ENCODE measurements around the gene FHIT. TPM values are rescaled to one million over a fixed set of nuclear protein-coding genes. Genes with fewer than 3 reads are reported as not detected.

The FHIT gene
- total RNA-seq, 2 donors from 2014 or later: 10.4 to 15.8 TPM

DNA sequence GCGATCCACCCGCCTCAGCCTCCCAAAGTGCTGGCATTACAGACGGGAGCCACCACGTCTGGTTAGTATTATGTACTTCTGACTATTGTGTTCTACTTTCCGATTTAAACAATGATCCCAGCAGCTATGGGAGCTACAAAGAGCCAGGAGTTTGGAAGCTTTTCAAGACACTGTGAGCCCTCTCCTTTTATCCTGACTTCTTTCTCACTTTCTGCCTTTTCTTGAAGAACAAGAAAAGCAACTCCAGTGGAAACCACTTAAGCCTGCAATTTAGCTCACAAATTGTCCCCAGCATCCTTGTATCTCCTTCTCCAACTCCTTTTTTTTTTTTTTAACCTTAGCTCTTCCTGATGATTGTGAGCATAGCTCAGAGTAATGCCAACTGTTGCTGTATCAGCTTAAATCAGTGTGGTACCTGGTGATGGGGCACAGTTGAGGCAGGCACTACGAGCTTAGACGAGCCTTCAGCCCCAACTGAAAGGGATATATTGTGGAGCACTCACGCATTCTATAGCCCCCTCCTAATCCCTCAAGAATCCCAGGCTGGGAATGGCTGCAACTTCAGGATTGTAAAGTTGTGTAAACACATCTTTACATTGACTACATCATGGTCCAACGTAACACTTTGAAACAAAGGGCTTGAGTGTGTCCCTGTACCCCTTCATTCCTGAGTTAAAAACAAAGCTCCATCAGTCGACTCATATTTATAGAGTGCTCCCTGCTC is 677.0 kb downstream of the FHIT start:
- no peaks in the 10 kb centered on the region for H3K9me3 ChIP-seq
- H3K4me3 ChIP-seq: no peak overlapping the region
- H3K4me1 ChIP-seq: no peaks in the 10 kb centered on the region
- whole genome bisulfite sequencing, 2 donors: 85 to 88% methylated on average over 10 of the region's 10 CpGs
- H3K27me3 ChIP-seq: no peaks in the 10 kb centered on the region
- TF ChIP-seq POLR2A (IDR thresholded peaks at IDR 0.05): no peak
- TF ChIP-seq, protein P1, sequence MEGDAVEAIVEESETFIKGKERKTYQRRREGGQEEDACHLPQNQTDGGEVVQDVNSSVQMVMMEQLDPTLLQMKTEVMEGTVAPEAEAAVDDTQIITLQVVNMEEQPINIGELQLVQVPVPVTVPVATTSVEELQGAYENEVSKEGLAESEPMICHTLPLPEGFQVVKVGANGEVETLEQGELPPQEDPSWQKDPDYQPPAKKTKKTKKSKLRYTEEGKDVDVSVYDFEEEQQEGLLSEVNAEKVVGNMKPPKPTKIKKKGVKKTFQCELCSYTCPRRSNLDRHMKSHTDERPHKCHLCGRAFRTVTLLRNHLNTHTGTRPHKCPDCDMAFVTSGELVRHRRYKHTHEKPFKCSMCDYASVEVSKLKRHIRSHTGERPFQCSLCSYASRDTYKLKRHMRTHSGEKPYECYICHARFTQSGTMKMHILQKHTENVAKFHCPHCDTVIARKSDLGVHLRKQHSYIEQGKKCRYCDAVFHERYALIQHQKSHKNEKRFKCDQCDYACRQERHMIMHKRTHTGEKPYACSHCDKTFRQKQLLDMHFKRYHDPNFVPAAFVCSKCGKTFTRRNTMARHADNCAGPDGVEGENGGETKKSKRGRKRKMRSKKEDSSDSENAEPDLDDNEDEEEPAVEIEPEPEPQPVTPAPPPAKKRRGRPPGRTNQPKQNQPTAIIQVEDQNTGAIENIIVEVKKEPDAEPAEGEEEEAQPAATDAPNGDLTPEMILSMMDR (IDR thresholded peaks at IDR 0.05): no peak
- ATAC-seq: no peak
- DNase-seq: no peak
- H3K36me3 ChIP-seq (replicated peaks in 1 of 2; ENCODE audit: insufficient read depth in 1 of 2, low read depth in 2 of 2): no peaks in the 10 kb centered on the region
- no peak overlapping the region for H3K27ac ChIP-seq
- intact Hi-C loops (cut with DNase I): no loop called here

DNA sequence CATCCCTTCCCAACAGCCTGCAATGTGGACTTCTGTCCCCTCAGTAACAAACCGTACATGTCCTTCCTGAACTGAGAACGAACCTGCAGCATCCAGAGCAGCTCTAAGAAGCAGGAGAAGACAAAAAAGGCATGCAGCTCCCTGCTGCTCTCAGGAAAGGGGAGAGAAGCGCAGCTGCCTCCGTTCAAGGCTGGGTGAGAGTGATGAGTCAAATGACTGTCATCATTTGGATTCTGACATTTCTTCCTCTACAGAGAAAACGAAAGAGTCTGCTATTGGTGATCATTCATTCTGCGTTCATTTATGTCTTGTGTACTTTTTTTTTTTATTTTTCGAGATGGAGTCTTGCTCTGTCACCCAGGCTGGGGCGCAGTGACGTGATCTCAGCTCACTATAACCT is 677.8 kb downstream of the FHIT start:
- no peak for TF ChIP-seq POLR2A (IDR thresholded peaks at IDR 0.05)
- TF ChIP-seq, protein P1 (IDR thresholded peaks at IDR 0.05): no peak
- H3K9me3 ChIP-seq: no peaks in the 10 kb centered on the region

DNA sequence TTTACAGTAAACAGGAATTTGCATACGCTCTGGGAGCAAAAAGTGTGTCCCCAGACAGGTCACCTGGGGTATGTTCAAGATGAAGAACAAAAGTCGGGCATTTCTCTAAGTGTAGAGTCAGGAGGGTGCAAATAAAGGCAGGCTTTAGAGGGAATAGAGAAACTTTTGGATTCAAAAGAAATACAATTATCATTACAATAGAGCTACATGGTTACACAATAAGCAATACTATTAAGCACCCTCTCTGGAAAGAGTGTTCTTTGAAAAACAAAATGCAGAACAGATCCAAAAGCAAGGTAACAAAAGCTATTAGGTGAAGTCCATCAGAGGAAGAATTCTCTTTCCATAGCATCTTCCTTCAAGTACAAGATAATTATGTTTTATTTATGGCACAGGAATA is 679.7 kb downstream of the FHIT start:
- H3K4me1 ChIP-seq: no peaks in the 10 kb centered on the region
- no peaks in the 10 kb centered on the region for H3K9me3 ChIP-seq
- ATAC-seq (no peak), DNase-seq (no peak)
- intact Hi-C loops (cut with DNase I): no loop called here
- H3K36me3 ChIP-seq (replicated peaks in 1 of 2; ENCODE audit: insufficient read depth in 1 of 2, low read depth in 2 of 2): no peaks in the 10 kb centered on the region
- H3K27me3 ChIP-seq: no peaks in the 10 kb centered on the region
- H3K4me3 ChIP-seq: no peak overlapping the region
- no peak for TF ChIP-seq POLR2A (IDR thresholded peaks at IDR 0.05)
- TF ChIP-seq, protein P1 (IDR thresholded peaks at IDR 0.05): no peak
- no peak overlapping the region for H3K27ac ChIP-seq
- 90 to 91% methylated on average over 2 of the region's 2 CpGs for WGBS, 2 donors

More for the DNA sequence above, 677.8 kb downstream of the FHIT start:
- WGBS, 2 donors: 85 to 91% methylated on average over 9 of the region's 9 CpGs
- no peak for DNase-seq
- Histone ChIP-seq H3K4me3 (no peak overlapping the region), H3K27ac (no peak overlapping the region), H3K36me3 (replicated peaks in 1 of 2; ENCODE audit: insufficient read depth in 1 of 2, low read depth in 2 of 2) (no peaks in the 10 kb centered on the region), H3K4me1 (no peaks in the 10 kb centered on the region), H3K27me3 (no peaks in the 10 kb centered on the region)
- intact Hi-C loops (cut with DNase I): no loop called here
- no peak for ATAC-seq

DNA sequence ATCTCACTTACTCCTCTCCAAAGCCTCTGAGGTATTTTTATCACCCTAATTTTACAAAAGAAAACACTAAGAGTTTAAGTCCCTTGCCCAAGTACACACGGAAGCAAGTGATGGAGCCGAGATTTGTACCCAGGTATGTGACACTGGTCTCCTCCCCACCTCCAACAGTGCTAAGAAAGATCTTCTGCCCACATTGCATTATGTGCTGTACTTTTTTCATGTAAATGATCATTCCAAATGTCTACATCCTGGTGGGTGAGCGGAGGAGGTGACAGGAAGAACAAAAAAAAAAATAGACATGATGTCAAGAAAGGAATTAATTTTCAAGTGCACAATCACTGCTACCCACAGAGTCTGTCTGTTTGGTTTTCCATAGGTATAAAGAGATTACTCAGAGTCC is 694.1 kb downstream of the FHIT start:
- TF ChIP-seq POLR2A (IDR thresholded peaks at IDR 0.05): no peak
- TF ChIP-seq, protein P1 (IDR thresholded peaks at IDR 0.05): no peak
- Histone ChIP-seq H3K27me3 (no peaks in the 10 kb centered on the region), H3K9me3 (no peaks in the 10 kb centered on the region), H3K36me3 (replicated peaks in 1 of 2; ENCODE audit: insufficient read depth in 1 of 2, low read depth in 2 of 2) (no peaks in the 10 kb centered on the region), H3K27ac (no peak overlapping the region), H3K4me3 (no peak overlapping the region), H3K4me1 (no peaks in the 10 kb centered on the region)
- intact Hi-C loops (cut with DNase I): no loop called here
- ATAC-seq: no peak
- no peak for DNase-seq
- 94 to 95% methylated on average over 3 of the region's 3 CpGs for WGBS, 2 donors
